Measurements from ENCODE around the gene PEX5L.

- TF ChIP-seq CTCF (IDR thresholded peaks at IDR 0.05 in 2 of 3, conservative IDR thresholded peaks at IDR 0.05 in 1 of 3; ENCODE audit: borderline replicate concordance in 1 of 3, insufficient read depth in 1 of 3, low read depth in 2 of 3, low read length in 2 of 3), result no peak
- TF ChIP-seq ZBTB33 (IDR thresholded peaks at IDR 0.05; ENCODE audit: extremely low read depth, insufficient replicate concordance, low read length), result no peak
Observed at GRCh38 chr3:179832333-179832854, 204.3 kb downstream of the PEX5L start.

Data from HCT116 (cell line).